ENCODE data around the gene LRCH4.

GRCh38 chr7:100547872-100548271 is 38.1 kb downstream of the LRCH4 start:
- TF ChIP-seq CTCF (IDR thresholded peaks at IDR 0.05): peak in 1 of 4 donors; percentile 26
- no peak for TF ChIP-seq POLR2A (IDR thresholded peaks at IDR 0.05)

Data from right lobe of liver (tissue), 4 donors.